OCI-LY7 (cell line): ENCODE results near the gene PSMD6.

Source experiments
- CTCF ChIP-seq: fragments of 200-600 bp; sonication (generic); conservative IDR thresholded peaks from 2 replicates; pipeline ENCODE4 v1.5.1; 2014; ENCODE audit warnings: mild to moderate bottlenecking, antibody characterized with exemption, low read length, moderate library complexity, mixed read lengths
- EZH2phosphoT487 ChIP-seq: fragments of 200-600 bp; sonication (generic); IDR thresholded peaks from 2 replicates; pipeline ENCODE4 v1.6.1; 2018; ENCODE audit warnings: low read depth, borderline replicate concordance, mild to moderate bottlenecking, mixed run types, antibody characterized with exemption, low read length, moderate library complexity, mixed read lengths

GRCh38 chr3:63976161-63976871 lies 47.0 kb downstream of the PSMD6 start:
- TF ChIP-seq CTCF (no peak), EZH2phosphoT487 (no peak)
